Measurements from ENCODE around the gene RRAGD.

Gene RRAGD

DNA sequence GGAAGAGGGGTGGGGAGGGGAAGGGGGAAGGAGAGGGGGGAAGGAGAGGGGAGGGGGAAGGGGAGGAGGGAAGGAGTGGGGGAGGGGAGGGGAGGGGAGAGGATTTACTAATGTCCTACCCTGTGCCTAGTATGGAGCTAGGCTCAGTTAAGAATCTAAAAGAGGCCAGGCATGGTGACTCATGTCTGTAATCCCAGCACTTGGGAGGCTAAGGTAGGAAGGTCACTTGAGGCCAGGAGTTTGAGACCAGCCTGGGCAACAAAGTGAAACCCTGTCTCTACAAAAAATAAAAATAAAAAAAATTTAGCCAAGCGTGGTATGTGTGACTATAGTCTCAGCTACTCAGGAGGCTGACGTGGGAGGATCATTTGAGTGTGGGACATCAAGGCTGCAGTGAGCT, 72.5 kb downstream of the RRAGD start:
- DNase-seq = no peak

DNA sequence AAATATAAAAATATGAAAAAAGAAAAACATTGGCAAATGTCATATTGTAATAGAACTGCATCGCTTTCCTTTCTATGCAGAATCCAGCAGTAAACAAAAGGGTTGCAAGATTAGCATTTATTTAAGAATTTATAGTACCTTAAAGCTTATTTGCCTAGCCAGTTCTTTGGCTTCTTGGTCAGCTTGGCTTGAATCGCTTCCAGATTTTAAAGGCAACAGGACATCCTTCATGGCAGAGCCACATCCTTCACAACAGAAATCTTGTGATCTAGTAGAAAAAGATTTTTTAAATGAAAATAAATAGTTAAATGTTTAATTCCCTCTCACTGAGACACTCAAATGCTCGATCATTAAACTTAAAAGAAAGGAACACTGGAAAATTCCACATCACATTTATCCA, 76.9 kb downstream of the RRAGD start:
- no peak for DNase-seq

DNA sequence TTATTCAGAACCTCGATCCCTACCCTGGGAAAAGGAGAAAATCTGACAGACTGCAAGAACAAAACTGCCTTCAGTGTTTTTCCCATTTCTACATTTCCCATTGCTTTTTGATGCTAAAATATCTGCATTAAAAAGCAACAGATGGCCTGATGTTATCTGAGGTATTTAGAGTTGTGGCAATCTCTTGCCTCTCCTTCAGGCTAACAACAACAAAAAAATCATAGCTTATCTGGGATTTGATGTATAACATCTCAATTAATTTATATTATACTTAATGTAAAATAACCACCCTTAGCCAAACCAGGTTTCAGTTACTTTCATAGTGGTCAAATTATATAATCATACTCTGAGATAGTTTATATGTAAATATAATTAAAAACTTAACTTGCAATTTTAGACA, 81.2 kb downstream of the RRAGD start:
- DNase-seq = no peak

DNA sequence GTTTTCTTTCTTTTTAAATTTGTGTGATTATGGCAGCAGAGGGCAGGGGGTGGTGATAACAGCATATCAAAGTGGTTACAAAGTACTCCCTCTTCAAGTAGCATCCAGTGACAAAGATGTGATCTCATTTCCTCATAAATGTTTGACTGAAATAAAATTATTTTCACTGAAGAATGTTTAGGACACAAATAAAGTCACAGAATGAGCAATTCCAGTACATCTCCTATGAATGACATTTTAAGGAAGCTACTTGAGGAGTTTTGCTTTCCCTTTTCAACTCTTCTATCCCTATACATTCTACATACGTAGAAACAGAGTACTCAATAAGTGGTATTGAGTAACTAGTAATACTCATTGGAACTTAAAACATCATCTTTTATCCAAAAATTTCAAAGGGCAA, 83.1 kb downstream of the RRAGD start:
- no peak for DNase-seq

DNA sequence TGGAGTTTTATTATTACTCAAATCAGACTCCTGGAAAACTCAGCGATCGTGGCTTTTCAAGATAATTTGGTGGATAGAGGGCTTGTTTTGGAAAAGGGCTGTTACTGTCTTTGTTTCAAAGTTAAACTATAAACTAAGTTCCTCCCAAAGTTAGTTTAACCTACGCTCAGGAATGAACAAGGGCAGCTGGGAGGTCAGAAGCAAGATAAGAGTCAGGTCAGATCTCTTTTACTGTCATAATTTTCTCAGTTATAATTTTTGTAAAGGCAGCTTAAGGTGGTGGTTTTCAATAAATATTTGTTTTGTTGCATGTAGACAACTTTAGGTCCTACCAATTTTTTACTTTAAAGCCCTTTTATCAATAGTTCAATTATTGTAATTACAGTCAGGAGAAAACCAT, 87.8 kb downstream of the RRAGD start:
- DNase-seq = no peak

DNA sequence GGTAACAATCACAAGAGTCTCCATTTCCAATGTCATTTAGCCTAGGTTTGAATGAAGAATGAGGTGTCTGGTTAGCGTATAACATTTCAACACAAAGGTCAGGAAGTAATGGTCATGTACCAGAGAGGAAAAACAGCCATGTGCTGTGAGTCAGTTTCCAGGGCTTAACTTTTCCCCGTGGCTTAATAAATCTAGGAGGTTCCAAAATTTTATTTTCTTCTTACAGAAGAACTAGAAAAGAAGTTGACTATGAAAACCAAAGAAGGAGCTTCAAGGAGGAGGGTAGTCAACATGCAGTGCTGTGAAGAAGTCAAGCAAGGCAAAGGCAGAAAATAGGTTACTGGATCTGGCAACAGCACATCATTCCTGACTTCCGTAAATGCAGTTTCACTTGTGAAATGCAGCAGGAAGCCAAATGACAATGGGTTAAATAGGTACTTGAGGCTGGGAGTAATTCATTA, 88.5 kb downstream of the RRAGD start:
- no peak for DNase-seq

DNA sequence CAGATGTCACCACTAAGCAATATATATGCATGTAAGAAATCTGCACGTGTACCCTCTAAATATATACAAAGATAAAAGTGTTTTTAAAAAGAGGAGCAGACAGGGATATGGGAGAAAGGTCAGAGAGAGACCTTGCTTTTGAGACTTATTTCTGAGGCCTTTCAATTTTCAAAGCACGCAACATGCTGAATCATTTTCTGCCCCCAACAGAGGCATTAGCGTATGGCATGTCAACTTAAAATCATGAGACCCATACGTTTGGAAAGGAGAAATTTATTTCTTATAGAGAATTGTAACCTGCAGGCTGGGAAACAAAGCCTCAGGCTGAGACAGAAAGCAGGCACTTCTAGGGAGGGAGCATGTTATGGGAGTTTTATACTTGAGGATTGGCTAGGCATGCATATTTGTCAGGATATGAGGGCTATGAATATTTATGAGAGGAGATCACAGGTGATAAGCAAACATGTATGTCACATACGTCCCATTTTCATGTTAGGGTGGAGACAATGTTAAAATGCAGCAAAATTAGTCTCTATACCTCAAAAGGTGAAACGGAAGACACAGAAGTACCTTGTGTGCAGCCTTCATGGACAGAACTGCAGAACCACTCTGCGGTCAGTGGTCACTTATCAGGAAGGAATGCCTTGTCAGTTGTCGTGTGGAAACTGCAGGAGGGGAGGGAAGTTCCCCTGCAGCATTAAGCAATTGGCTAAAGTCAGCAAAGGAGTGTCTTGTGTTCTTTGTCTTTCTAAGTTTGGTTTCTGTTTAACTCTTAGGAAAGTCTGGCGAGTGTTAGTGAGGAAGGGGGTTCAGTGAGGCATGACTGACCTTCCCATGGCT, 90.7 kb downstream of the RRAGD start:
- DNase-seq = no peak

DNA sequence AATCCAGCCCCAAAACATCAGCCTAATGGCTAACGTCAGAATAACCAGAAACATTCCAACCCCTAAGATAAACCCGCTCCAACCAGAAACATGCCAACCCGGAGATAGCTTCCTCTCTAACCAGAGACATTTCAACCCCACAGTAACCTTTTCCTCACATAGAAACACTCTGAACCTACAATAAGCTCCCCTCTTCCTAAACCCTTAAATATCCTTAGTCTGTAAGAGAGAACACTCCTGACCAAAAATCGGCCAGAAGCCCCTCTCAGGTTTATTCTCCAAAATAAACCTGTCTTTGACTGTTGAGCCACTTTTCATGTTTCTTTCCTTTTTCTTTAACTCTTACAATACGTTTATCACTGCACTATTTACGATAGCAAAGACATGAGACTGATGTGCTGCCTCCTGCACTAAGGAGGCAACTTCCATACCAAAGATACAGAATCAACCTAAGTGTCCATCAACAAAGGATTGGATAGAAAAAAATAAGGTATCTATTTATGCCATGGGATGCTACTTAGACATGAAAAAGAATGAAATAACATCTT, 92.0 kb downstream of the RRAGD start:
- DNase-seq = no peak

DNA sequence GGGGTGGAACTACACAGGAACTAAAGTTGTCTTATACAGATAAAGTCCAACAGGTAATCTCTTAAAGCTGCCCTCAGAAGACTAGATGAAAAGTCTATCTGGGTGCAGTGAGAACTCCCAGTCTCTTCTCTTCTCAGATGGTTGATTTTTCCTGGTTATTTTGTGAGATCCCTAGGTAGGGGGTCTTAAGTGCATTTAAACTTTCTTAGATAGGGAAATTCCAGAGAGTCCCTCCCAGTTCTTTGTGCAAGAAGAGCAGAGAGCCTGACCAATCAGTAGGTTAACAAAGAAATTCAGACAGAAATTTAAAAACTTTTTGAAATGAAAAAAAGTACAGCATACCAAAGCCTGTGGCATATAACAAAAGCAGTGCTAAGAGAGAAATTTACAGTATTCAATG, 95.0 kb downstream of the RRAGD start:
- DNase-seq = no peak

DNA sequence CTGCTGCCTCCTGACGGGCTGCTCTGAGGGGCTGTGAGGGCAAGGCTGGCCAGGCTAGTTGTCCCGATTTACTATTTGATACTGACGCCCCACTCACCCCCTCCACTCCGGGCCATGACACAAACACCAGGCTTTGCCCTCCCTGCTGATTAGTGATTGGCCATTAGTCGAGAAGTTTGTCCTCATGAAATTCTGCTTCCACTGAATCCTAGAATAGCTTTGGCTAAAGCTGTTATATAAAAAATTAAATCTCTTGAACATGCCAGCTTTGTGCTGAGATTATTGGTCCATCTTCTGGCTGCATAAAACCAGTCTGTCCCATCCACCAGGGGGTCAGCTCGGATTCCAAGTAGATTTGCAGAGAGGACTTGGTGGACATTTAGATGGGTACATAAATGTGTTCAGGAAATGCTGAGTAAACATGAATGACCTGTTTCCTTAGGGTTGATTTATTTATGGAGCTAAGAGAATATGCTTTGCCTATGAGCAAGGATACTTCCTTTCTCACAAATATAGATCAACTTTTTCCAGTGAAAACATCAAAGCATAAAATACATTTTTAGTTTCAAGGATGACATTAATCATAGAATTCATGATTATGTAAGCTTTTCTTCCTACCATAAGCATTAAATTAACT, 96.7 kb downstream of the RRAGD start, which contains the start of gene GABRR2:
GABRR2 (minus strand) TSS at position 51 of the 637 bp plus-strand sequence. CDS start 134 bp downstream, outside the sequence.
- no peak for DNase-seq

DNA sequence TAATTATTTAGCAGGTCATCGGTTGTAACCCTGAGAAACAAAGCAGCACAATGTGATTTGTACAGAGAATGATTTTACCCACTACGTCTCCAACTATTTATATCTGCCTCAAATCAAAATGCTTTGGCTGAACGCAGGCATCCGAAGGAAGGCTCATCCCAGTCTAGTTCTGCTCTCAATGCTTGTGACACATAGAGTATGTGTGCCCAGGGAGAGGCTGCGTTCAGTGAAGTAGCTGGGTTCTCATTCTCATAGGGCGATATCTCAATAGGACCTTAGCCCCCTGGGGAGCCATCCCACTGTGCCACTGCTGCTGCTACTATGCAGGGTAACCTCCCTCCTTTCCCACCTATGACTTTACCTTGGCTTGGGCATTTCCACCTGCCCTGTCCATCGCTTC, 97.4 kb downstream of the RRAGD start:
- DNase-seq = no peak

Measured in activated naive CD4-positive, alpha-beta T cell treated with Interleukin-2 at 50 U/mL for 16 hours (primary cell).